WTC11 (cell line): Measurements from ENCODE around the gene MAEA. TPM values are rescaled to one million over a fixed set of nuclear protein-coding genes. Genes with fewer than 3 reads are reported as not detected.

ENCODE experiments used
- ATAC-seq: fragments of 200-7000 bp; cut with Tn5 transposase; 2 replicates; pipeline ENCODE4 v1.10.0; 2021; ENCODE audit warnings: mild to moderate bottlenecking, moderate library complexity
- CTCF ChIA-PET: fragments of 300-600 bp; sonication (Branson Sonifier 250); formaldehyde crosslinking; loops from one replicate; lab custom pipeline; 2021; ENCODE audit warnings: antibody characterized with exemption; lab: Charles Lee
- POLR2A ChIA-PET: fragments of 350-600 bp; sonication (Branson Sonifier 250); formaldehyde crosslinking; loops from one replicate; lab custom pipeline; 2021; ENCODE audit warnings: antibody characterized with exemption; lab: Charles Lee
- DNase-seq: peaks from one replicate; pipeline ENCODE4 v3.0.0; 2021; ENCODE audit warnings: low spot score
- H3K27ac Mint-ChIP-seq: 2 replicates; pipeline ENCODE4 v1.8.0; 2021; ENCODE audit warnings: mixed read lengths
- H3K27me3 Mint-ChIP-seq: 2 replicates; pipeline ENCODE4 v1.8.0; 2021; ENCODE audit warnings: low read depth, mild to moderate bottlenecking, moderate library complexity, mixed read lengths
- H3K36me3 Mint-ChIP-seq: 2 replicates; pipeline ENCODE4 v1.8.0; 2021; ENCODE audit warnings: mixed read lengths
- H3K4me1 Mint-ChIP-seq: 2 replicates; pipeline ENCODE4 v1.8.0; 2022; ENCODE audit warnings: mixed read lengths
- H3K4me3 Mint-ChIP-seq: 2 replicates; pipeline ENCODE4 v1.8.0; 2021; ENCODE audit warnings: mild to moderate bottlenecking, moderate library complexity, mixed read lengths
- H3K9me3 Mint-ChIP-seq: 2 replicates; pipeline ENCODE4 v1.8.0; 2021; ENCODE audit warnings: mixed read lengths
- ATF1 ChIP-seq: sonication (generic); formaldehyde crosslinking; IDR thresholded peaks from 2 replicates; pipeline ENCODE4 v1.8.1; 2023; ENCODE audit warnings: mild to moderate bottlenecking, moderate library complexity, missing genetic modification reagents
- CREB1 ChIP-seq: sonication (generic); formaldehyde crosslinking; IDR thresholded peaks from 2 replicates; pipeline ENCODE4 v1.8.0; 2023; ENCODE audit warnings: mild to moderate bottlenecking, missing genetic modification reagents
- GRHL2 ChIP-seq: fragments of 250-450 bp; sonication (Bioruptor Pico); IDR thresholded peaks from 2 replicates; pipeline ENCODE4 v1.8.0; 2022; ENCODE audit warnings: mild to moderate bottlenecking, moderate library complexity; ENCODE audit not compliant: insufficient replicate concordance, severe bottlenecking
- GTF2I ChIP-seq: fragments of 250-450 bp; sonication (Bioruptor Pico); conservative IDR thresholded peaks from 2 replicates; pipeline ENCODE4 v1.4.0; 2021; ENCODE audit warnings: mild to moderate bottlenecking
- NFATC4 ChIP-seq: fragments of 250-450 bp; sonication (Bioruptor Pico); IDR thresholded peaks from 2 replicates; pipeline ENCODE4 v1.9.0; 2021; ENCODE audit warnings: mild to moderate bottlenecking
- PRDM15 ChIP-seq: sonication (generic); formaldehyde crosslinking; IDR thresholded peaks from 2 replicates; pipeline ENCODE4 v1.8.0; 2022; ENCODE audit warnings: missing genetic modification reagents
- PREB ChIP-seq: sonication (generic); formaldehyde crosslinking; IDR thresholded peaks from 2 replicates; pipeline ENCODE4 v1.8.1; 2022; ENCODE audit warnings: mild to moderate bottlenecking, missing genetic modification reagents, moderate library complexity, borderline replicate concordance
- SMAD3 ChIP-seq: sonication (generic); formaldehyde crosslinking; IDR thresholded peaks from 2 replicates; pipeline ENCODE4 v1.8.0; 2022; ENCODE audit warnings: missing genetic modification reagents, mild to moderate bottlenecking, borderline replicate concordance
- SMAD4 ChIP-seq: sonication (generic); formaldehyde crosslinking; IDR thresholded peaks from 2 replicates; pipeline ENCODE4 v1.8.0; 2022; ENCODE audit warnings: mild to moderate bottlenecking, missing genetic modification reagents
- ZNF121 ChIP-seq: sonication (generic); formaldehyde crosslinking; IDR thresholded peaks from 2 replicates; pipeline ENCODE4 v1.8.0; 2023; ENCODE audit warnings: missing genetic modification reagents
- ZNF263 ChIP-seq: sonication (generic); formaldehyde crosslinking; IDR thresholded peaks from 2 replicates; pipeline ENCODE4 v1.8.1; 2022; ENCODE audit warnings: low read depth, mild to moderate bottlenecking, moderate library complexity, missing genetic modification reagents
- ZNF416 ChIP-seq: fragments of 250-450 bp; sonication (Bioruptor Pico); IDR thresholded peaks from 2 replicates; pipeline ENCODE4 v1.9.0; 2021; ENCODE audit warnings: mild to moderate bottlenecking, inconsistent platforms
- ZNF425 ChIP-seq: fragments of 250-450 bp; sonication (Bioruptor Pico); conservative IDR thresholded peaks from 2 replicates; pipeline ENCODE4 v1.9.0; 2021; ENCODE audit warnings: mild to moderate bottlenecking
- total RNA-seq: library from RNA; stranded (reverse); gene quantifications from 3 replicates; pipeline ENCODE4 v1.2.3, GENCODE V29; 2021
- TF ChIP-seq, protein P1 (sequence below): fragments of 250-450 bp; sonication (Bioruptor Pico); IDR thresholded peaks from 2 replicates; pipeline ENCODE4 v2.1.2; 2022; ENCODE audit warnings: mild to moderate bottlenecking, moderate library complexity
- TF ChIP-seq, protein P2 (sequence below): sonication (generic); formaldehyde crosslinking; IDR thresholded peaks from 2 replicates; pipeline ENCODE4 v1.8.1; 2022; ENCODE audit warnings: low read depth, missing genetic modification reagents, borderline replicate concordance
- TF ChIP-seq, protein P3 (sequence below): sonication (generic); formaldehyde crosslinking; IDR thresholded peaks from 2 replicates; pipeline ENCODE4 v1.8.1; 2023; ENCODE audit warnings: mild to moderate bottlenecking, moderate library complexity, missing genetic modification reagents

The MAEA gene
- total RNA-seq, 1 experiment from 2014 or later = 86.9 TPM

- H3K36me3 Mint-ChIP-seq = peaks cover 3% of the 10 kb centered on the region; the same call in 1 of the 2 replicates
- POLR2A ChIA-PET = no interaction called here
- no peak for DNase-seq
- no peaks in the 10 kb centered on the region for H3K9me3 Mint-ChIP-seq
- peaks cover 7% of the 10 kb centered on the region for H3K4me1 Mint-ChIP-seq
- H3K27ac Mint-ChIP-seq = 0 out of 2 replicates have a peak overlapping the region, but pooled peaks have one; percentile 23
- CTCF ChIA-PET = interaction anchor here (0.9 kb wide), 1 partner anchor 191 kb away, joined by 3 read pairs; no protein-coding TSS in a partner anchor
- ATAC-seq = no peak
- H3K4me3 Mint-ChIP-seq = no peak overlapping the region
- no peaks in the 10 kb centered on the region for H3K27me3 Mint-ChIP-seq
- TF ChIP-seq PRDM15 (CRISPR knock-in tag) = no peak
- TF ChIP-seq, protein P1, sequence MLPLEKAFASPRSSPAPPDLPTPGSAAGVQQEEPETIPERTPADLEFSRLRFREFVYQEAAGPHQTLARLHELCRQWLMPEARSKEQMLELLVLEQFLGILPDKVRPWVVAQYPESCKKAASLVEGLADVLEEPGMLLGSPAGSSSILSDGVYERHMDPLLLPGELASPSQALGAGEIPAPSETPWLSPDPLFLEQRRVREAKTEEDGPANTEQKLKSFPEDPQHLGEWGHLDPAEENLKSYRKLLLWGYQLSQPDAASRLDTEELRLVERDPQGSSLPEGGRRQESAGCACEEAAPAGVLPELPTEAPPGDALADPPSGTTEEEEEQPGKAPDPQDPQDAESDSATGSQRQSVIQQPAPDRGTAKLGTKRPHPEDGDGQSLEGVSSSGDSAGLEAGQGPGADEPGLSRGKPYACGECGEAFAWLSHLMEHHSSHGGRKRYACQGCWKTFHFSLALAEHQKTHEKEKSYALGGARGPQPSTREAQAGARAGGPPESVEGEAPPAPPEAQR (CRISPR knock-in tag) = no peak
- TF ChIP-seq ZNF416 (CRISPR knock-in tag) = no peak
- TF ChIP-seq GTF2I (CRISPR knock-in tag) = no peak
- TF ChIP-seq, protein P2, sequence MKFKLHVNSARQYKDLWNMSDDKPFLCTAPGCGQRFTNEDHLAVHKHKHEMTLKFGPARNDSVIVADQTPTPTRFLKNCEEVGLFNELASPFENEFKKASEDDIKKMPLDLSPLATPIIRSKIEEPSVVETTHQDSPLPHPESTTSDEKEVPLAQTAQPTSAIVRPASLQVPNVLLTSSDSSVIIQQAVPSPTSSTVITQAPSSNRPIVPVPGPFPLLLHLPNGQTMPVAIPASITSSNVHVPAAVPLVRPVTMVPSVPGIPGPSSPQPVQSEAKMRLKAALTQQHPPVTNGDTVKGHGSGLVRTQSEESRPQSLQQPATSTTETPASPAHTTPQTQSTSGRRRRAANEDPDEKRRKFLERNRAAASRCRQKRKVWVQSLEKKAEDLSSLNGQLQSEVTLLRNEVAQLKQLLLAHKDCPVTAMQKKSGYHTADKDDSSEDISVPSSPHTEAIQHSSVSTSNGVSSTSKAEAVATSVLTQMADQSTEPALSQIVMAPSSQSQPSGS (CRISPR knock-in tag) = no peak
- TF ChIP-seq SMAD3 (CRISPR knock-in tag) = no peak
- no peak for TF ChIP-seq ZNF263 (CRISPR knock-in tag)
- no peak for TF ChIP-seq ATF1 (CRISPR knock-in tag)
- no peak for TF ChIP-seq CREB1 (CRISPR knock-in tag)
- TF ChIP-seq PREB (CRISPR knock-in tag) = no peak
- TF ChIP-seq GRHL2 (CRISPR knock-in tag) = no peak
- TF ChIP-seq NFATC4 (CRISPR knock-in tag) = no peak
- no peak for TF ChIP-seq SMAD4 (CRISPR knock-in tag)
- TF ChIP-seq, protein P3, sequence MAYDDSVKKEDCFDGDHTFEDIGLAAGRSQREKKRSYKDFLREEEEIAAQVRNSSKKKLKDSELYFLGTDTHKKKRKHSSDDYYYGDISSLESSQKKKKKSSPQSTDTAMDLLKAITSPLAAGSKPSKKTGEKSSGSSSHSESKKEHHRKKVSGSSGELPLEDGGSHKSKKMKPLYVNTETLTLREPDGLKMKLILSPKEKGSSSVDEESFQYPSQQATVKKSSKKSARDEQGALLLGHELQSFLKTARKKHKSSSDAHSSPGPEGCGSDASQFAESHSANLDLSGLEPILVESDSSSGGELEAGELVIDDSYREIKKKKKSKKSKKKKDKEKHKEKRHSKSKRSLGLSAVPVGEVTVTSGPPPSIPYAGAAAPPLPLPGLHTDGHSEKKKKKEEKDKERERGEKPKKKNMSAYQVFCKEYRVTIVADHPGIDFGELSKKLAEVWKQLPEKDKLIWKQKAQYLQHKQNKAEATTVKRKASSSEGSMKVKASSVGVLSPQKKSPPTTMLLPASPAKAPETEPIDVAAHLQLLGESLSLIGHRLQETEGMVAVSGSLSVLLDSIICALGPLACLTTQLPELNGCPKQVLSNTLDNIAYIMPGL = no peak
- TF ChIP-seq ZNF425 (CRISPR knock-in tag) = no peak
- no peak for TF ChIP-seq ZNF121 (CRISPR knock-in tag)
Observed at GRCh38 chr4:1358421-1359143, 68.9 kb downstream of the MAEA start.
